Coronary artery (tissue), 2 donors: ENCODE results near the gene NOS3.

Experiments used
- DNase-seq: peaks from one replicate; pipeline ENCODE4 v3.0.0-alpha.2; 2017; ENCODE audit warnings: low spot score
- H3K27ac ChIP-seq, 2 donors: fragments of 200-600 bp; sonication (generic); one replicate each; pipeline ENCODE4 v1.5.1; 2016 to 2019
- H3K4me3 ChIP-seq: fragments of 200-600 bp; sonication (generic); 2 replicates; pipeline ENCODE4 v1.5.1; 2016; ENCODE audit warnings: mild to moderate bottlenecking, moderate library complexity
- CTCF ChIP-seq: fragments of 200-600 bp; sonication (generic); IDR thresholded peaks from one replicate; pipeline ENCODE4 v1.5.1; 2019; ENCODE audit warnings: antibody characterized with exemption

The NOS3 gene

GRCh38 chr7:150957133-150958020, 33.4 kb upstream of the NOS3 start:
- Histone ChIP-seq H3K4me3 (no peak overlapping the region), H3K27ac (no peak overlapping the region)
- TF ChIP-seq CTCF, result no peak
- no peak for DNase-seq

GRCh38 chr7:150958062-150958552, 32.7 kb upstream of the NOS3 start:
- TF ChIP-seq CTCF, result no peak
- DNase-seq, result no peak
- Histone ChIP-seq H3K27ac (no peak overlapping the region), H3K4me3 (no peak overlapping the region)

GRCh38 chr7:150958597-150958996, 32.2 kb upstream of the NOS3 start:
- no peak for TF ChIP-seq CTCF
- H3K4me3 ChIP-seq, result no peak overlapping the region
- no peak for DNase-seq
- no peak overlapping the region for H3K27ac ChIP-seq

GRCh38 chr7:150959081-150959480, 31.7 kb upstream of the NOS3 start:
- DNase-seq, result no peak
- Histone ChIP-seq H3K27ac (no peak overlapping the region), H3K4me3 (no peak overlapping the region)
- TF ChIP-seq CTCF, result no peak

GRCh38 chr7:150959739-150960734, 30.8 kb upstream of the NOS3 start:
- no peak for DNase-seq
- no peak for TF ChIP-seq CTCF
- Histone ChIP-seq H3K4me3 (no peak overlapping the region), H3K27ac (no peak overlapping the region)

GRCh38 chr7:150961510-150962289, 29.1 kb upstream of the NOS3 start:
- H3K27ac ChIP-seq, result no peak overlapping the region
- TF ChIP-seq CTCF, result no peak
- no peak for DNase-seq

More at GRCh38 chr7:150961510-150962289, 29.1 kb upstream of the NOS3 start:
- no peak overlapping the region for H3K4me3 ChIP-seq
